Keratinocyte (primary cell): ENCODE data around the gene SAMD3.

ENCODE experiments used
- CTCF ChIP-seq, 3 experiments: IDR thresholded peaks in 1 of 3; conservative IDR thresholded peaks in 1 of 3; optimal IDR thresholded peaks in 1 of 3; 2 replicates in 2 of 3; 3 replicates in 1 of 3; pipeline versions ENCODE3 to v1.5.1; 2011; ENCODE audit warnings: low read length in 3 of 3, mild to moderate bottlenecking in 3 of 3, moderate library complexity in 2 of 3, control low read depth in 1 of 3, inconsistent platforms in 1 of 3; ENCODE audit not compliant: insufficient read depth in 2 of 3; ENCODE audit errors: extremely low read depth in 1 of 3
- EZH2 ChIP-seq: IDR thresholded peaks from one replicate; pipeline ENCODE4 v1.6.1; 2012; ENCODE audit warnings: inconsistent platforms, mild to moderate bottlenecking, low read length, moderate library complexity

DNA sequence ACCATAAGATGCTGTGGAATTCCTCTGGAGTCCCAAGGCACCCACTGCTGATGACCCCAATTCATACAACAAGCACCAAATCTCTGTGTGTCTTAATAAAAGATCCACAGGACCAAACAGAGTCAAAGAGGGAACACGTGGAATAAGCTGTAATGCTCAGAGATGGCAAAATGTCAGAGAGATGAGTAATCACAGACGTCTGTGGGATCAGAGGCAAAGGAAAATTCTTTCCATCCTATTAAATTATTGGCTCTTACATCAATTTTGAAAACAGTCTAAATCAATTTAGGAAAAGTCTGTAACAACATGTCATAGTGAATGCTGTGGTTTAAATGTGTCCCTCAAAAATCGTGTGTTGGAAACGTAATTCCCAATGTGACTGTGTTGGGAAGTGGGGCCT, 17.5 kb upstream of the SAMD3 start:
- TF ChIP-seq CTCF (optimal IDR thresholded peaks at IDR 0.05 in 1 of 3, IDR thresholded peaks at IDR 0.05 in 1 of 3, conservative IDR thresholded peaks at IDR 0.05 in 1 of 3; ENCODE audit: extremely low read depth in 1 of 3, insufficient read depth in 2 of 3, low read length in 3 of 3) (no peak), EZH2 (no peak)
